Mesenchymal stem cell (in vitro differentiated cells and primary cell): Measurements from ENCODE around the gene SWSAP1. TPM values are rescaled to one million over a fixed set of nuclear protein-coding genes. Genes with fewer than 3 reads are reported as not detected.

Experiments
- DNase-seq: peaks from one replicate; pipeline ENCODE4 v3.0.0-alpha.2; 2013
- H2AFZ ChIP-seq: one replicate; pipeline ENCODE4 v1.6.1; 2013; ENCODE audit warnings: low read depth, mild to moderate bottlenecking, control low read depth, inconsistent platforms, low read length, moderate library complexity
- H2AK5ac ChIP-seq: 2 replicates; pipeline ENCODE4 v1.6.1; 2013; ENCODE audit warnings: low read length, moderate library complexity, mild to moderate bottlenecking, inconsistent platforms; ENCODE audit not compliant: severe bottlenecking
- H2BK120ac ChIP-seq: one replicate; pipeline ENCODE4 v1.6.1; 2013; ENCODE audit warnings: low read depth, mild to moderate bottlenecking, inconsistent platforms, low read length, moderate library complexity
- H2BK12ac ChIP-seq, 2 experiments: one replicate each; pipeline ENCODE4 v1.6.1; 2013; ENCODE audit warnings: inconsistent platforms in 2 of 2, low read length in 2 of 2, mild to moderate bottlenecking in 2 of 2, moderate library complexity in 2 of 2, control low read depth in 1 of 2
- H2BK15ac ChIP-seq: one replicate; pipeline ENCODE4 v1.6.1; 2013; ENCODE audit warnings: mild to moderate bottlenecking, low read depth, inconsistent platforms; ENCODE audit not compliant: poor library complexity, severe bottlenecking
- H2BK5ac ChIP-seq: 2 replicates; pipeline ENCODE4 v1.6.1; 2013; ENCODE audit warnings: low read depth, mild to moderate bottlenecking, low read length, control low read depth, inconsistent platforms; ENCODE audit not compliant: poor library complexity, severe bottlenecking
- H3K14ac ChIP-seq, 2 experiments: one replicate each; pipeline ENCODE4 v1.6.1; 2013; ENCODE audit warnings: inconsistent platforms in 2 of 2, low read length in 2 of 2, control low read depth in 1 of 2, mild to moderate bottlenecking in 1 of 2, moderate library complexity in 1 of 2
- H3K18ac ChIP-seq, 2 experiments: one replicate each; pipeline ENCODE4 v1.6.1; 2013; ENCODE audit warnings: inconsistent platforms in 2 of 2, low read length in 2 of 2, control low read depth in 1 of 2, low read depth in 1 of 2, mild to moderate bottlenecking in 1 of 2
- H3K23ac ChIP-seq, 2 experiments: one replicate each; pipeline ENCODE4 v1.6.1; 2013; ENCODE audit warnings: inconsistent platforms in 2 of 2, low read length in 2 of 2, mild to moderate bottlenecking in 2 of 2, moderate library complexity in 2 of 2, control low read depth in 1 of 2
- H3K27ac ChIP-seq: 2 replicates; pipeline ENCODE4 v1.5.1; 2013; ENCODE audit warnings: mild to moderate bottlenecking, moderate library complexity, low read length, control low read depth, inconsistent platforms; ENCODE audit not compliant: poor library complexity, severe bottlenecking
- H3K27me3 ChIP-seq, 2 experiments: 2 replicates each; pipeline versions ENCODE4 v1.6.1 to v1.7.0; 2013; ENCODE audit warnings: low read length in 2 of 2, mild to moderate bottlenecking in 2 of 2, moderate library complexity in 2 of 2, control low read depth in 1 of 2, inconsistent platforms in 1 of 2; ENCODE audit not compliant: control insufficient read depth in 1 of 2, insufficient read depth in 1 of 2
- H3K36me3 ChIP-seq, 2 experiments: 2 replicates each; pipeline versions ENCODE4 v1.6.1 to v1.7.0; 2013; ENCODE audit warnings: low read length in 2 of 2, control low read depth in 1 of 2, inconsistent platforms in 1 of 2, low read depth in 1 of 2, mild to moderate bottlenecking in 1 of 2; ENCODE audit not compliant: insufficient read depth in 2 of 2, control insufficient read depth in 1 of 2
- H3K4ac ChIP-seq, 2 experiments: one replicate each; pipeline ENCODE4 v1.6.1; 2013; ENCODE audit warnings: inconsistent platforms in 2 of 2, low read length in 2 of 2, mild to moderate bottlenecking in 2 of 2, moderate library complexity in 2 of 2, control low read depth in 1 of 2, low read depth in 1 of 2
- H3K4me1 ChIP-seq: 2 replicates; pipeline ENCODE4 v1.6.1; 2013; ENCODE audit warnings: low read depth, low read length, control low read depth; ENCODE audit not compliant: control insufficient read depth, insufficient read depth
- H3K4me2 ChIP-seq: 2 replicates; pipeline ENCODE4 v1.6.1; 2013; ENCODE audit warnings: low read length, mild to moderate bottlenecking, inconsistent platforms; ENCODE audit not compliant: poor library complexity, severe bottlenecking
- H3K4me3 ChIP-seq, 2 experiments: 2 replicates each; pipeline versions ENCODE4 v1.5.1 to v1.7.0; 2013; ENCODE audit warnings: low read length in 2 of 2, mild to moderate bottlenecking in 2 of 2, control low read depth in 1 of 2, low read depth in 1 of 2; ENCODE audit not compliant: insufficient read depth in 1 of 2
- H3K79me1 ChIP-seq: replicated peaks from 2 replicates; pipeline ENCODE4 v1.6.1; 2013; ENCODE audit warnings: mild to moderate bottlenecking, control low read depth, low read length, inconsistent platforms; ENCODE audit not compliant: poor library complexity, severe bottlenecking
- H3K9ac ChIP-seq: 2 replicates; pipeline ENCODE4 v1.7.0; 2013; ENCODE audit warnings: mild to moderate bottlenecking, low read length, moderate library complexity
- H3K9me3 ChIP-seq: 2 replicates; pipeline ENCODE4 v1.7.0; 2013; ENCODE audit warnings: mild to moderate bottlenecking, low read length; ENCODE audit not compliant: control insufficient read depth
- H4K8ac ChIP-seq: one replicate; pipeline ENCODE4 v1.6.1; 2013; ENCODE audit warnings: inconsistent platforms, mild to moderate bottlenecking, low read length, moderate library complexity
- H4K91ac ChIP-seq: one replicate; pipeline ENCODE4 v1.6.1; 2013; ENCODE audit warnings: mild to moderate bottlenecking, low read length, inconsistent platforms
- WGBS: methylation state at CpG from one replicate; pipeline ENCODE4 v1.1.7; 2013; ENCODE audit warnings: mixed read lengths; 5-methylcytosine and 5-hydroxymethylcytosine counted together
- small RNA-seq: library from polyadenylated mRNA; stranded (forward); fragments of <200 nt; extraction: miRNeasy Mini kit (QIAGEN cat#:217004); gene quantifications from one replicate; pipeline ENCODE3, GENCODE V24; 2013; ENCODE audit warnings: low read depth

The SWSAP1 gene

DNA sequence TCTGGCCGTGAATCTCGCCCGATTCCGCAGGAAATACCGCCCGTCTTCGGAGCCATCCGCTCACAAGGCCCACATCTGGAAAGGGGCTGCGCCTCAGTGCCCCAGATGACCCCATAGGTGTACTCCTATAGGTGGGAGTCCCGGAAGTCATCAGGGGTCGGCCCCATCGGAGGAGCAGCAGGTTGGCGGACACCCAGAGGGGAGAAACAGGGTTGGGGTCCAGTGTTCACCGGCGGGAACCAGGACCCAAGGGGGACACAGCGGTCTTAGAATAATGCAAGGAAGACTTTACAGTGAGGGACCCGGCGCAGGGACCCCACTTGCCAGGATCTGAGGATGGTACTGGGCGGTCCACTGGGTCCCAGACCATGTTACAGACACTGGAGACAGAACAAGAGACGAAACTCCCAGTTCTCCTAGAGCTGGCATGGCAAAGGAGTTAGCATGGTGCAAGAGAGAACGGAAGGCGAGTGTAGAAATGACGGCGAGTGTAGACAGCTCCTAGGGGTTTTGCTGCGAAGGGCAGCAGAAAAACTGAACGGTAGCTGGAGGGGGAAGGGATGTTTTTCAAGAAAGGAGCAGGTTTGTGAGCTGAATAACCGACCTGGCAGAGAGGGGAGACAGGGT is 48.8 kb downstream of the SWSAP1 start:
- Histone ChIP-seq H3K23ac (no peak overlapping the region), H3K9ac (no peak overlapping the region)
- WGBS = 86% methylated on average over 27 of the region's 27 CpGs

DNA sequence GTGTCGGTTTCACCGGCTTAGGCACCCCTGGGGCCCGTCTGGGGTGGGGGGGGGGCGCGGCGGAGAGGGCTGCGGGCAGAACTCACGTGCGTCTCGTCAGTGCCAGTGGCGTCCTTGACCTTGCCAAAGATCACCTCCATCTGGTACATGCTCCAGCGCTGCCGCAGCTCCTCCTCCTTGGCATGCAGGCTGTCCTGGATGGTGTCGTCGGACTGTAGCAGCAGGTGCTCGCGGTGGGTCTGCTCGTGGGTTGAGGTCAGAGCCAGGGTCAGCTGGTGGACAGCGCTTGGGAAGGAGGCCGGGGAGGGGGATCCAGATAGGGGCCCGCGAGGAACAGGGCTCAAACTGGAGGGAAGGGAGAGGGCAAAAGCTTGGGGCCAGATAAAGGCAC is 49.3 kb downstream of the SWSAP1 start:
- Histone ChIP-seq H3K23ac (no peak overlapping the region), H3K4ac (no peak overlapping the region), H3K79me1 (no peaks in the 10 kb centered on the region), H3K4me1 (peaks cover 27% of the 10 kb centered on the region), H2BK5ac (no peak overlapping the region), H3K4me3 (no peak overlapping the region), H3K14ac (no peak overlapping the region), H3K27ac (no peak overlapping the region), H3K18ac (no peak overlapping the region), H4K91ac (no peak overlapping the region), H3K27me3 (peaks cover 51 to 52% of the 10 kb centered on the region in 2 experiments), H2AFZ (no peak overlapping the region), H2BK120ac (no peak overlapping the region), H2BK12ac (no peak overlapping the region), H3K9me3 (no peaks in the 10 kb centered on the region), H3K9ac (no peak overlapping the region), H2BK15ac (no peak overlapping the region), H3K36me3 (peaks cover 0 to 2% of the 10 kb centered on the region in 2 experiments), H3K4me2 (no peak overlapping the region), H4K8ac (no peak overlapping the region), H2AK5ac (no peak overlapping the region)
- WGBS = 69% methylated on average over 22 of the region's 22 CpGs
- no peak for DNase-seq

More for the DNA sequence above, 48.8 kb downstream of the SWSAP1 start:
- Histone ChIP-seq H2BK12ac (no peak overlapping the region), H3K79me1 (no peaks in the 10 kb centered on the region), H2AFZ (no peak overlapping the region), H3K27ac (no peak overlapping the region), H2BK120ac (no peak overlapping the region), H3K18ac (no peak overlapping the region), H3K27me3 (peaks cover 56 to 57% of the 10 kb centered on the region in 2 experiments), H4K91ac (no peak overlapping the region), H3K4me1 (peaks cover 33% of the 10 kb centered on the region), H3K4ac (no peak overlapping the region), H3K4me2 (no peak overlapping the region), H3K4me3 (no peak overlapping the region), H4K8ac (no peak overlapping the region), H2BK15ac (no peak overlapping the region), H2BK5ac (no peak overlapping the region), H2AK5ac (no peak overlapping the region), H3K9me3 (no peaks in the 10 kb centered on the region), H3K36me3 (peaks cover 0 to 2% of the 10 kb centered on the region in 2 experiments), H3K14ac (no peak overlapping the region)
- no peak for DNase-seq

Small RNA genes lying within 50 kb of the gene (small RNA-seq; reads per million reads assigned to genes)
- not detected for gene RF00019
